GM23248 (cell line): Measurements from ENCODE around the gene ASAH2B. TPM values are rescaled to one million over a fixed set of nuclear protein-coding genes. Genes with fewer than 3 reads are reported as not detected.
A peak's percentile ranks its signal among the peaks of the same experiment; 100 is the strongest.
"Not testable (repeated sequence)": the region's sequence is repeated elsewhere in the genome, so short reads cannot be mapped to it uniquely, and the experiment has no call there.

Experiments used
- DNase-seq: peaks from one replicate; pipeline ENCODE4 v3.0.0-alpha.2; 2015
- H2AFZ ChIP-seq: fragments of 200-600 bp; sonication (generic); 2 replicates; pipeline ENCODE4 v1.6.1; 2016; ENCODE audit warnings: antibody characterized with exemption
- H3F3A ChIP-seq: fragments of 200-600 bp; sonication (generic); 2 replicates; pipeline ENCODE4 v1.6.1; 2016; ENCODE audit warnings: mild to moderate bottlenecking, antibody characterized with exemption, mixed run types; ENCODE audit not compliant: insufficient read depth
- H3K27ac ChIP-seq: fragments of 200-600 bp; sonication (generic); 2 replicates; pipeline ENCODE4 v1.5.1; 2016; ENCODE audit warnings: mild to moderate bottlenecking
- H3K27me3 ChIP-seq: fragments of 200-600 bp; sonication (generic); replicated peaks from 2 replicates; pipeline ENCODE4 v1.6.1; 2016; ENCODE audit warnings: mild to moderate bottlenecking; ENCODE audit not compliant: insufficient read depth
- H3K36me3 ChIP-seq: fragments of 200-600 bp; sonication (generic); 2 replicates; pipeline ENCODE4 v1.6.1; 2016; ENCODE audit warnings: low read depth, mild to moderate bottlenecking
- H3K4me1 ChIP-seq: fragments of 200-600 bp; sonication (generic); 2 replicates; pipeline ENCODE4 v1.6.1; 2016; ENCODE audit warnings: mild to moderate bottlenecking; ENCODE audit not compliant: insufficient read depth
- H3K4me2 ChIP-seq: fragments of 200-600 bp; sonication (generic); one replicate; pipeline ENCODE4 v1.6.1; 2016; ENCODE audit warnings: mild to moderate bottlenecking; ENCODE audit not compliant: unreplicated experiment
- H3K4me3 ChIP-seq: fragments of 200-600 bp; sonication (generic); 2 replicates; pipeline ENCODE4 v1.5.1; 2016; ENCODE audit warnings: mild to moderate bottlenecking
- H3K79me2 ChIP-seq: fragments of 200-600 bp; sonication (generic); 2 replicates; pipeline ENCODE4 v1.6.1; 2016; ENCODE audit warnings: mild to moderate bottlenecking; ENCODE audit not compliant: insufficient read depth
- H3K9ac ChIP-seq: fragments of 200-600 bp; sonication (generic); 2 replicates; pipeline ENCODE4 v1.6.1; 2016; ENCODE audit warnings: mild to moderate bottlenecking
- H3K9me2 ChIP-seq: fragments of 200-600 bp; sonication (generic); 2 replicates; pipeline ENCODE4 v1.6.1; 2016; ENCODE audit warnings: mixed run types, mild to moderate bottlenecking, moderate library complexity; ENCODE audit not compliant: insufficient read depth
- H3K9me3 ChIP-seq: fragments of 200-600 bp; sonication (generic); one replicate; pipeline ENCODE4 v1.6.1; 2017; ENCODE audit warnings: low read depth
- H4K20me1 ChIP-seq: fragments of 200-600 bp; sonication (generic); 2 replicates; pipeline ENCODE4 v1.6.0; 2016; ENCODE audit not compliant: insufficient read depth
- EZH2 ChIP-seq: fragments of 200-600 bp; sonication (generic); IDR thresholded peaks from 2 replicates; pipeline ENCODE4 v1.6.1; 2018; ENCODE audit warnings: antibody characterized with exemption, mild to moderate bottlenecking; ENCODE audit not compliant: insufficient read depth, poor library complexity, severe bottlenecking
- EZH2phosphoT487 ChIP-seq: fragments of 200-600 bp; sonication (generic); IDR thresholded peaks from 2 replicates; pipeline ENCODE4 v1.6.1; 2018; ENCODE audit warnings: antibody characterized with exemption, moderate library complexity, mild to moderate bottlenecking, low read depth; ENCODE audit not compliant: insufficient read depth
- WGBS, 2 experiments: methylation state at CpG; one replicate each; pipeline ENCODE4 v1.1.6; 2015 to 2017; ENCODE audit warnings: low lambda C conversion rate in 2 of 2, low coverage in 1 of 2; ENCODE audit errors: missing lambda C conversion rate in 2 of 2; 5-methylcytosine and 5-hydroxymethylcytosine counted together
- in situ Hi-C: fragments of 300-500 bp; cut with MboI; formaldehyde crosslinking; loops from 2 replicates; pipeline ENCODE4 v1.15.0; 2020
- polyA plus RNA-seq: library from polyadenylated mRNA; unstranded; fragments of >200 nt; fragmentation: Nextera tagmentation; extraction: Ambion mirVana; gene quantifications from 2 replicates; pipeline ENCODE4 v1.2.1, GENCODE V29; 2016
- total RNA-seq: library from RNA; depleted of rRNA; stranded (reverse); fragments of >200 nt; shearing (Covaris generic); gene quantifications from 2 replicates; pipeline ENCODE4 v1.2.3, GENCODE V29; 2014

The ASAH2B gene
- total and polyA plus RNA-seq, 2 experiments from 2014 or later = 3.7 to 5.0 TPM

DNA sequence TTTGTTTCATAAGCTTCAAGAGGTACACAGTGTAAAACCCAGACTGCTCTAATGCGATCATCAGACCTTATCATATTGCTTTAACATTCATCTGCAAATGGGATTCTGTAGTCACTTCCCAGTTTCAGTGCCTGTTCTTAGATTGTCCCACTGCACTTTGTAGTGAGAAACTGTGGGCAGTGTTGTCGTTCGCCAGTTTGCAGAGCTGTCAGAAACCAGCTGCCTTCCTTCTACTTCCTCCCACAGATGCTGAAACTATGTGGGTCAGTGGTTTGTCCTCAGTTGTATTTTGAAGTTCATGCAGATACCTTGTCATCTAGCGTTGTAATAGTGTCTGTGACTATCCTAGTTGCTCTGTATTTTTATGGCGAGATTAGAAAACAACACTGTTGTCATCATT lies 15.9 kb upstream of the ASAH2B start:
- H3K36me3 ChIP-seq, H3K4me1 ChIP-seq, H3K9ac ChIP-seq, H3K9me3 ChIP-seq, H3K27me3 ChIP-seq, DNase-seq, H3K27ac ChIP-seq, H4K20me1 ChIP-seq, H3F3A ChIP-seq, in situ Hi-C loops, H3K4me3 ChIP-seq, H3K4me2 ChIP-seq, H3K79me2 ChIP-seq, H3K9me2 ChIP-seq, H2AFZ ChIP-seq: not testable (repeated sequence)
- WGBS, 2 experiments = 78 to 81% methylated on average over 5 of the region's 5 CpGs

GRCh38 chr10:50728112-50728511 lies 11.6 kb upstream of the ASAH2B start:
- H4K20me1 ChIP-seq, H3K4me2 ChIP-seq, H3K9me2 ChIP-seq, H3K4me1 ChIP-seq, H3K36me3 ChIP-seq, H3K79me2 ChIP-seq, H3F3A ChIP-seq, H2AFZ ChIP-seq, H3K4me3 ChIP-seq, H3K9me3 ChIP-seq, in situ Hi-C loops, H3K9ac ChIP-seq, DNase-seq, H3K27ac ChIP-seq: not testable (repeated sequence)
- 57 to 76% methylated on average over 2 of the region's 2 CpGs for WGBS, 2 experiments
- H3K27me3 ChIP-seq = peaks cover 13% of the 10 kb centered on the region; the same call in 1 of the 2 replicates

DNA sequence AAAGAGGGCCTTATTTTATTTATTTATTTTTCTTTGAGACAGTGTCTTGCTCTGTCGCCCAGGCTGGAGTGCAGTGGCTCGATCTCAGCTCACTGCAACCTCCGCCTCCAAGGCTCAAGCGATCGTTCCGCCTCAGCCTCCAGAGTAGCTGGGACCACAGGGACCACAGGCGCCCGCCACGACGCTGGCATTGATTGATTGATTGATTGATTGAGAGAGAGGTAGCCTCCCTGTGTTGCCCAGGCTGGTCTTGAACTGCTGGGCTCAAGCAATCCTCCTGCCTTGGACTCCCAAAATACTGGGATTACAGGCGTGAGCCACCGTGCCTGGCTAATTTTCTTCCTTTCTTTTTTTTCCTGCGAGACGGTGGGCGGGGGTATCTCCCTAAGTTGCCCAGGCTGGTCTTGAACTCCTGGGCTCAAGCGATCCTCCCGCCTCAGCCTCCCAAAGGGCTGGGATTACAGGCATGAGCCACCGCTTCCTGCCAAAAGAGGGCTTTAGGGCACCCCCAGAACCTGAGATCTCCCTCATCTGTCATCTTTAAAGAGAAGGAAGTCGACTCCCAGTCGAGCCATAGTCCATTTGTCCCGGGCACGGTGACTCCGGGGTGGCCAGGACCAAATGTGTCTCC lies 634 bp upstream of the ASAH2B start:
- Histone ChIP-seq H3K27ac (peak overlapping the region; percentile 83), H3K9ac (peak overlapping the region; percentile 78), H3K4me2 (peak overlapping the region; percentile 81), H3K4me3 (peak overlapping the region; percentile 74), H2AFZ (peak overlapping the region; percentile 87)
- 58 to 61% methylated on average over 23 of the region's 23 CpGs for WGBS, 2 experiments
- H3K9me3 ChIP-seq, H3F3A ChIP-seq, H4K20me1 ChIP-seq, DNase-seq, H3K27me3 ChIP-seq, H3K9me2 ChIP-seq, H3K36me3 ChIP-seq, H3K79me2 ChIP-seq, H3K4me1 ChIP-seq, in situ Hi-C loops: not testable (repeated sequence)

GRCh38 chr10:50740293-50740648 lies 535 bp downstream of the ASAH2B start:
- Histone ChIP-seq H3K9ac (peak overlapping the region; percentile 78), H3K27me3 (no peaks in the 10 kb centered on the region), H4K20me1 (no peaks in the 10 kb centered on the region), H3K9me2 (no peaks in the 10 kb centered on the region), H3K4me1 (peaks cover 5% of the 10 kb centered on the region; the same call in 1 of the 2 replicates), H3K4me2 (peak overlapping the region; percentile 81), H3K27ac (peak overlapping the region; percentile 83), H3K79me2 (0 out of 2 replicates have a peak, but pooled peaks cover 8% of the 10 kb centered on the region), H3F3A (peaks cover 9% of the 10 kb centered on the region), H3K36me3 (no peaks in the 10 kb centered on the region), H3K4me3 (peak overlapping the region; percentile 74), H2AFZ (peak overlapping the region; percentile 87), H3K9me3 (no peaks in the 10 kb centered on the region)
- 1% methylated on average over 8 of the region's 8 CpGs for WGBS, 2 experiments
- no peak for TF ChIP-seq EZH2
- no peak for TF ChIP-seq EZH2phosphoT487
- in situ Hi-C loops = no loop called here
- peak; percentile 90 for DNase-seq

DNA sequence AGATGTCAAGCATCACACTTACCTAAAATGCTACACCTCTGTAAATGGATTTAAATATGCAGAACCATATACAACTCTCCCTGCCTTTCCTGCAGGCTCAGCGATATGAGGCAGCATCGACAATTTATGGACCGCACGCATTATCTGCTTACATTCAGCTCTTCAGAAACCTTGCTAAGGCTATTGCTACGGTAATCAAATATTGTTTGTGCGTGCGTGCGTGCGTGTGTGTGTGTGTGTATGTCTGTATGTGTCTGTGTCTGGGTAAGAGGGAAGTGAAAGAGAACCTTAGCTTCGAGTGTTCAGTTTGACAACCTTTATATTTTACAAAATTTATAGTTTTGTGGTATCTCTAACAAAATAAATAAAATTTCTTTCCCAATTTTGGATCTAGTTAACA lies 3.1 kb downstream of the ASAH2B start:
- H3K36me3 ChIP-seq, H3K4me2 ChIP-seq, H3K4me1 ChIP-seq, H3K27ac ChIP-seq, H3K27me3 ChIP-seq, H3F3A ChIP-seq, in situ Hi-C loops, H3K4me3 ChIP-seq, H3K9me2 ChIP-seq, H3K9ac ChIP-seq, H3K79me2 ChIP-seq, H2AFZ ChIP-seq, H3K9me3 ChIP-seq, H4K20me1 ChIP-seq, DNase-seq: not testable (repeated sequence)
- whole genome bisulfite sequencing, 2 experiments = 87% methylated on average over 10 of the region's 10 CpGs

DNA sequence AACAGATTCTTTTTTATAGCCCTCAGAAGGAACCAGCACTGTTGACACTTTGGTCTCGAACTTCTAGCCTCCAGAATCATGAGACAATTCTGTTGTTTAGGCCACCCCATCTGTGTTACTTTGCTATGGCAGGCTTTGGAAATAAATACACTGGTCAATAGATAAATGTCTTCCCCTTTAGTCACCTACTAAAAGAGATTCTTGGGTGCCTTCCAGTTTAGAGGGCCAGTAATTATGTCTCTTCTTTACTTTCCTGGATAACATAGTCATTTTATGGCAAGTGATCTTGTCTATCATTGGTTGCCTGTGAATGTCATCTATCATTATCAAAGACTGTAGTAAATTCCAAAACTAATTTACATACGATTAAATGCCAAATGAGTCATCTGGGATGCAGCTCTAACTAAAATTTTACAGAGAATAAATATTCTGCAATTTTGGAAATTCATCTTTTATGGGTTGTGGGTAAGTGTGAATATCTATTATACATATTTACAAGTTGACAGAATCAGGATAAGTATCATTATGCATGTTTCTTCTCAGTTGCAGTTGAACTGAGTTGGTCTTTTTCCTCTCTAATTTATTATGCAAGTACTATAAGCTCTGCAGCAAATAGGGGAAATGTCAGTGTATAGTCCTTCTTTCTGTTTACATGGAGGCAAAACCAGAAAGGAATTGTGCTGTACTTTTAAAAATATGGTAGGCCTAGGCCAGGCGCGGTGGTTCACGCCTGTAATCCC lies 27.2 kb downstream of the ASAH2B start:
- H3K4me2 ChIP-seq, H3K4me3 ChIP-seq, H2AFZ ChIP-seq, H3K79me2 ChIP-seq, H3K9me2 ChIP-seq, in situ Hi-C loops, H3K9me3 ChIP-seq, H3K27me3 ChIP-seq, H3K9ac ChIP-seq, H3F3A ChIP-seq, H4K20me1 ChIP-seq, H3K4me1 ChIP-seq, H3K36me3 ChIP-seq: not testable (repeated sequence)
- H3K27ac ChIP-seq = peak overlapping the region; percentile 69
- DNase-seq = peak; percentile 78
- WGBS, 2 experiments = 59 to 61% methylated on average over 5 of the region's 5 CpGs

DNA sequence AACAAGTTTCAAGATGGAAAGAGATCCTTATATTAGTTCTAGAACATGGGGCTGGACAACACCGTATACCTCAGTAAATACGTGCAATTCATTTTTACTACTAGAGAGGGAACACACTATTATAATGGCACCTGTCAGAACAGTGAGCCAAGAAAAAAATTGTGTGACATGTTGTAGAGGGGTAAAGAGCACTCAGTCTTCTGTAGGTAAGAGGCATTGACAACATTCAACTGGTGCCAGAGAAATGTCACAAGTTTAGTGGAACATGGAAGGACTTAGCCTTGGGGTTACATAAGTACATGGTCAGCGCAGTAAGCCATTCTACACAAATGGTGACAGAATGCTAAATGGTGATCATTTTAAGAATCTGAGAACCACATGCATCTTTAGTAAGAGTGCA lies 32.3 kb downstream of the ASAH2B start:
- H3K4me3 ChIP-seq, H2AFZ ChIP-seq, H3K4me1 ChIP-seq, H3K79me2 ChIP-seq, H4K20me1 ChIP-seq, H3K9me2 ChIP-seq, H3F3A ChIP-seq, H3K36me3 ChIP-seq, DNase-seq, H3K9me3 ChIP-seq, H3K4me2 ChIP-seq, in situ Hi-C loops, H3K9ac ChIP-seq, H3K27ac ChIP-seq, H3K27me3 ChIP-seq: not testable (repeated sequence)
- WGBS, 2 experiments = 96 to 100% methylated on average over 3 of the region's 3 CpGs
